K562 (cell line): Measurements from ENCODE around the gene CHMP2A. TPM values are rescaled to one million over a fixed set of nuclear protein-coding genes. Genes with fewer than 3 reads are reported as not detected.

ENCODE experiments used
- ATF3 ChIP-seq, 2 experiments: fragments of 450-650 bp in 1 of 2; sonication (generic) in 1 of 2; formaldehyde crosslinking in 1 of 2; IDR thresholded peaks in 1 of 2; conservative IDR thresholded peaks in 1 of 2; 2 replicates each; pipeline versions ENCODE4 v1.6.1 to v1.8.1; 2016 to 2023; ENCODE audit warnings: mild to moderate bottlenecking in 2 of 2, moderate library complexity in 2 of 2, inconsistent platforms in 1 of 2, missing genetic modification reagents in 1 of 2
- CEBPB ChIP-seq: fragments of 450-650 bp; IDR thresholded peaks from 2 replicates; pipeline ENCODE4 v1.6.1; 2016; ENCODE audit warnings: missing genetic modification characterization, missing compliant biosample characterization
- ESRRA ChIP-seq: fragments of 450-650 bp; IDR thresholded peaks from 2 replicates; pipeline ENCODE4 v1.6.1; 2014; ENCODE audit warnings: low read depth, mild to moderate bottlenecking, moderate library complexity, borderline replicate concordance
- MGA ChIP-seq: fragments of 450-650 bp; IDR thresholded peaks from 2 replicates; pipeline ENCODE4 v1.6.1; 2016; ENCODE audit warnings: mild to moderate bottlenecking, moderate library complexity
- NR2C2 ChIP-seq, 2 experiments: fragments of 200-800 bp in 1 of 2; sonication (Bioruptor generic) in 1 of 2; sonication (generic) in 1 of 2; formaldehyde crosslinking in 1 of 2; IDR thresholded peaks; 2 replicates each; pipeline versions ENCODE4 v1.6.1 to v1.8.0; 2016 to 2022; ENCODE audit warnings: mild to moderate bottlenecking in 1 of 2, missing compliant biosample characterization in 1 of 2, missing genetic modification characterization in 1 of 2, missing genetic modification reagents in 1 of 2
- NR4A1 ChIP-seq, 2 experiments: fragments of 250-450 bp in 1 of 2; fragments of 450-650 bp in 1 of 2; sonication (Bioruptor Pico) in 1 of 2; IDR thresholded peaks; 2 replicates each; pipeline versions ENCODE4 v1.4.0 to v1.6.1; 2016 to 2020; ENCODE audit warnings: mild to moderate bottlenecking in 2 of 2, missing compliant biosample characterization in 1 of 2, missing genetic modification characterization in 1 of 2, moderate library complexity in 1 of 2
- PCBP2 ChIP-seq: fragments of 200-400 bp; formaldehyde crosslinking; IDR thresholded peaks from 2 replicates; pipeline ENCODE4 v1.6.1; 2018; ENCODE audit warnings: low read length, low read depth, mild to moderate bottlenecking, moderate library complexity; ENCODE audit not compliant: poor library complexity, severe bottlenecking
- SAFB ChIP-seq: fragments of 200-400 bp; formaldehyde crosslinking; IDR thresholded peaks from 2 replicates; pipeline ENCODE4 v1.6.1; 2017; ENCODE audit warnings: low read depth, low read length, borderline replicate concordance
- ZNF398 ChIP-seq: fragments of 250-450 bp; sonication (Bioruptor Pico); IDR thresholded peaks from 2 replicates; pipeline ENCODE4 v1.8.0; 2021; ENCODE audit warnings: moderate library complexity, mild to moderate bottlenecking, inconsistent platforms
- ZNF586 ChIP-seq: fragments of 450-650 bp; formaldehyde crosslinking; conservative IDR thresholded peaks from 2 replicates; pipeline ENCODE4 v1.4.0; 2020; ENCODE audit warnings: mild to moderate bottlenecking, moderate library complexity
- polyA plus RNA-seq, 8 experiments: library from polyadenylated mRNA; depleted of rRNA in 4 of 8; stranded (reverse) in 5 of 8; unstranded in 3 of 8; fragments of >200 nt; fragmentation: Nextera tagmentation in 2 of 8; fragmentation: Illumina TruSeq in 1 of 8; extraction: Ambion mirVana in 2 of 8; extraction: Trizol in 1 of 8; gene quantifications; 2 replicates each; pipeline versions ENCODE4 v1.2.1 to v1.2.3, GENCODE V29; 2011 to 2014; ENCODE audit warnings: inconsistent platforms in 1 of 8, missing spikeins in 1 of 8
- total RNA-seq, 7 experiments: library from RNA; depleted of rRNA in 6 of 7; stranded (reverse); fragments of >200 nt in 6 of 7; fragmentation: Illumina TruSeq in 2 of 7; extraction: Trizol in 2 of 7; gene quantifications; 2 replicates each; pipeline versions ENCODE4 v1.2.1 to v1.2.3, GENCODE V29; 2011 to 2021; ENCODE audit warnings: low replicate concordance in 1 of 7

Gene CHMP2A
- total and polyA plus RNA-seq, 9 of the 15 experiments (the other 6 are each of a cell fraction or from before 2014, with no cell fraction given), result 57.6 to 159 (median 87.2) TPM

- TF ChIP-seq MGA, result 0 out of 2 replicates have a peak, but pooled peaks have one; percentile 10
- no peak for TF ChIP-seq NR2C2 (CRISPR knock-in tag; IDR thresholded peaks at IDR 0.05)
- TF ChIP-seq NR2C2 (tag; IDR thresholded peaks at IDR 0.05), result peak; percentile 45; the same call in 1 of the 2 replicates
- no peak for TF ChIP-seq ZNF586
- TF ChIP-seq ATF3 (IDR thresholded peaks at IDR 0.05), result peak; percentile 57
- TF ChIP-seq ATF3 (CRISPR knock-in tag; conservative IDR thresholded peaks at IDR 0.05), result no peak
- peak; percentile 59 for TF ChIP-seq CEBPB (tag)
- peak; percentile 86; the same call in 1 of the 2 replicates for TF ChIP-seq ESRRA
- peak; percentile 18 for TF ChIP-seq PCBP2
- TF ChIP-seq NR4A1 (CRISPR knock-in tag; IDR thresholded peaks at IDR 0.05), result no peak
- 0 out of 2 replicates have a peak, but pooled peaks have one; percentile 49 for TF ChIP-seq NR4A1 (tag; IDR thresholded peaks at IDR 0.05)
- TF ChIP-seq SAFB, result no peak
- no peak for TF ChIP-seq ZNF398 (CRISPR knock-in tag)
These were observed 31.3 kb upstream of the CHMP2A start (continued) for GRCh38 chr19:58586133-58586765.
